ENCODE measurements around the gene ENTHD1.

- no peak for TF ChIP-seq CTCF (IDR thresholded peaks at IDR 0.05; ENCODE audit: low read length)
- TF ChIP-seq EZH2 (IDR thresholded peaks at IDR 0.05; ENCODE audit: borderline replicate concordance, low read length): no peak
Measured at GRCh38 chr22:39868741-39869140, 24.8 kb downstream of the ENTHD1 start.
